Spleen (tissue), 11 donors: ENCODE measurements around the gene ACHE. TPM values are rescaled to one million over a fixed set of nuclear protein-coding genes. Genes with fewer than 3 reads are reported as not detected.

Source experiments
- DNase-seq: peaks from one replicate; pipeline ENCODE4 v3.0.0-alpha.2; 2020
- H3K27ac ChIP-seq, 8 donors: fragments of 200-600 bp; sonication (generic) in 7 of 8; 1 replicate in 4 of 8; 2 replicates in 4 of 8; pipeline versions ENCODE4 v1.5.0 to v1.8.0; 2016 to 2021; ENCODE audit warnings: inconsistent platforms in 4 of 8, mild to moderate bottlenecking in 4 of 8, moderate library complexity in 1 of 8
- H3K27me3 ChIP-seq, 7 donors: fragments of 200-600 bp; sonication (generic) in 6 of 7; replicated peaks in 1 of 7; 1 replicate in 4 of 7; 2 replicates in 3 of 7; pipeline versions ENCODE4 v1.5.0 to v1.8.0; 2016 to 2021; ENCODE audit warnings: inconsistent platforms in 3 of 7, mild to moderate bottlenecking in 1 of 7
- H3K36me3 ChIP-seq, 6 donors: fragments of 200-600 bp; sonication (generic) in 5 of 6; 1 replicate in 4 of 6; 2 replicates in 2 of 6; pipeline versions ENCODE4 v1.5.0 to v1.8.0; 2016 to 2021; ENCODE audit warnings: inconsistent platforms in 2 of 6
- H3K4me1 ChIP-seq, 6 donors: fragments of 200-600 bp; sonication (generic) in 5 of 6; 1 replicate in 3 of 6; 2 replicates in 3 of 6; pipeline versions ENCODE4 v1.5.0 to v1.8.0; 2016 to 2021; ENCODE audit warnings: inconsistent platforms in 3 of 6
- H3K4me3 ChIP-seq, 8 donors: fragments of 200-600 bp; sonication (generic) in 7 of 8; 1 replicate in 4 of 8; 2 replicates in 4 of 8; pipeline versions ENCODE4 v1.5.0 to v1.8.0; 2016 to 2021; ENCODE audit warnings: inconsistent platforms in 4 of 8, mild to moderate bottlenecking in 4 of 8, moderate library complexity in 2 of 8
- H3K9me3 ChIP-seq, 8 donors: fragments of 200-600 bp; sonication (generic) in 7 of 8; 1 replicate in 4 of 8; 2 replicates in 4 of 8; pipeline versions ENCODE4 v1.5.0 to v1.8.0; 2016 to 2021; ENCODE audit warnings: inconsistent platforms in 4 of 8
- CTCF ChIP-seq, 11 experiments: fragments of 200-600 bp in 7 of 11; fragments of 450-650 bp in 4 of 11; sonication (generic) in 4 of 11; IDR thresholded peaks in 8 of 11; conservative IDR thresholded peaks in 3 of 11; 1 replicate in 7 of 11; 2 replicates in 4 of 11; pipeline versions ENCODE4 v1.4.0 to v1.8.0; 2016 to 2021; ENCODE audit warnings: antibody characterized with exemption in 11 of 11, inconsistent platforms in 4 of 11, mild to moderate bottlenecking in 1 of 11
- POLR2A ChIP-seq, 3 donors: fragments of 450-650 bp; IDR thresholded peaks; one replicate each; pipeline ENCODE4 v1.5.1; 2017; ENCODE audit warnings: antibody characterized with exemption in 3 of 3, mild to moderate bottlenecking in 1 of 3
- POLR2AphosphoS5 ChIP-seq, 3 donors: sonication (generic); formaldehyde crosslinking; IDR thresholded peaks; one replicate each; pipeline ENCODE4 v1.5.1; 2017; ENCODE audit warnings: antibody characterized with exemption in 3 of 3
- whole genome bisulfite sequencing, 5 donors: extraction: QIAGEN DNeasy Blood & Tissue Kit in 3 of 5; methylation state at CpG; one replicate each; pipeline versions ENCODE4 v1.1.5 to v1.1.7; 2013 to 2018; 5-methylcytosine and 5-hydroxymethylcytosine counted together
- intact Hi-C: fragments of 100-400 bp; cut with DNase I; formaldehyde crosslinking; loops from one replicate; pipeline ENCODE4 v1.15.0; 2023; ENCODE audit warnings: low total_unique reads
- microRNA-seq, 3 donors: library from miRNA; unstranded; fragments of <30 nt; microRNA quantifications; one replicate each; pipeline versions ENCODE4 to v1.1.0, GENCODE V29; 2019 to 2020
- polyA plus RNA-seq, 3 donors: library from polyadenylated mRNA; stranded (reverse); fragments of 200-250 nt; gene quantifications; one replicate each; pipeline ENCODE4 v1.2.1, GENCODE V29; 2013
- small RNA-seq, 4 donors: library from RNA; depleted of rRNA; stranded (forward); fragments of <200 nt; gene quantifications; one replicate each; pipeline ENCODE3, GENCODE V24; 2016
- total RNA-seq, 7 donors: library from RNA; depleted of rRNA in 3 of 7; stranded (reverse); fragments of >200 nt in 3 of 7; fragmentation: NEBNext Ultra II Directional in 4 of 7; extraction: Animal tissue kit (Norgen Biotek cat#: 25700) in 4 of 7; gene quantifications; one replicate each; pipeline versions ENCODE4 v1.1.0 to v1.2.1, GENCODE V29; 2016 to 2021
- donor health status: healthy with polysubstance abuse.
- donor health status: DM: no; HTN: no; CAD: no; lungs with moderate emphysema.
- donor health status: DM: no; HTN: no; CAD: no.
- donor health status: Bipolar disorder and iron deficiency.
- donor health status: healthy.
- donor health status: DM: no; HTN: no; CAD: no.
- donor health status: DM: yes; HTN: yes; CAD: no.

Gene ACHE
- total and polyA plus RNA-seq, 10 donors: 2.0 to 10.8 (median 3.8) TPM

GRCh38 chr7:100847360-100847759 lies 48.3 kb downstream of the ACHE start:
- H3K27me3 ChIP-seq: no peaks in the 10 kb centered on the region
- H3K4me3 ChIP-seq: no peak overlapping the region
- DNase-seq: no peak
- 93 to 96% (median 95%) methylated on average over 4 of the region's 4 CpGs for whole genome bisulfite sequencing, 5 donors
- no peak overlapping the region for H3K27ac ChIP-seq
- no peaks in the 10 kb centered on the region for H3K9me3 ChIP-seq
- peaks cover 7 to 14% (median 10%) of the 10 kb centered on the region in 6 donors for H3K4me1 ChIP-seq
- intact Hi-C loops: no loop called here
- TF ChIP-seq CTCF (IDR thresholded peaks at IDR 0.05 in 8 of 11, conservative IDR thresholded peaks at IDR 0.05 in 3 of 11): no peak
- TF ChIP-seq POLR2AphosphoS5 (IDR thresholded peaks at IDR 0.05): no peak
- TF ChIP-seq POLR2A (IDR thresholded peaks at IDR 0.05): no peak
- H3K36me3 ChIP-seq: no peaks in the 10 kb centered on the region

GRCh38 chr7:100840470-100841100 lies 55.1 kb downstream of the ACHE start:
- no peak for TF ChIP-seq POLR2AphosphoS5 (IDR thresholded peaks at IDR 0.05)
- Histone ChIP-seq H3K27me3 (no peaks in the 10 kb centered on the region), H3K9me3 (no peaks in the 10 kb centered on the region), H3K36me3 (no peaks in the 10 kb centered on the region), H3K4me3 (no peak overlapping the region), H3K27ac (peak overlapping the region in 1 of 8 donors; percentile 2), H3K4me1 (peaks cover 8 to 26% (median 20%) of the 10 kb centered on the region in 6 donors)
- intact Hi-C loops: no loop called here
- 71 to 87% (median 77%) methylated on average over 8 of the region's 8 CpGs for WGBS, 5 donors
- DNase-seq: peak; percentile 10

Small RNAs within 50 kb of the gene (microRNA-seq; reads per million reads assigned to microRNA genes)
- gene MIR6875: 0 reads per million in 3 donors

Small RNAs within 50 kb of the gene (small RNA-seq; reads per million reads assigned to genes)
- 0 reads per million in 4 donors for gene RN7SL549P
- 0 reads per million in 4 donors for gene RPS29P15

Other genes with a start within 250 kb of the ACHE start
- gene ACTL6B, start 239.4 kb downstream of the ACHE start, total RNA-seq: not detected
- not detected for gene ACTL6B, start 239.4 kb downstream of the ACHE start, polyA plus RNA-seq
- gene GNB2, start 222.1 kb downstream of the ACHE start, total RNA-seq: 100 to 1,000 TPM; 207 to 342 (median 270) TPM
- 100 to 1,000 TPM; 104 to 195 (median 121) TPM for gene GNB2, start 222.1 kb downstream of the ACHE start, polyA plus RNA-seq
- 100 to 1,000 TPM in 1 of 7 donors, 10 to 100 TPM in 6; 35.3 to 102 (median 71.5) TPM for gene GIGYF1, start 201.6 kb downstream of the ACHE start, total RNA-seq
- 10 to 100 TPM; 15.4 to 56.2 (median 36.0) TPM for gene GIGYF1, start 201.6 kb downstream of the ACHE start, polyA plus RNA-seq
- 10 to 100 TPM; 14.9 to 22.8 (median 17.2) TPM for gene POP7, start 189.8 kb downstream of the ACHE start, total RNA-seq
- gene POP7, start 189.8 kb downstream of the ACHE start, polyA plus RNA-seq: 10 to 100 TPM; 30.6 to 39.1 (median 38.2) TPM
- gene EPO, start 175.4 kb downstream of the ACHE start, total RNA-seq: under 1 TPM in 1 of 7 donors, not detected in 6; 0.42 TPM
- under 1 TPM; 0.06 to 0.26 (median 0.13) TPM for gene EPO, start 175.4 kb downstream of the ACHE start, polyA plus RNA-seq
- gene ZAN, start 162.3 kb downstream of the ACHE start, total RNA-seq: not detected
- gene ZAN, start 162.3 kb downstream of the ACHE start, polyA plus RNA-seq: under 1 TPM in 1 of 3 donors, not detected in 2; under 0.01 TPM
- gene EPHB4, start 68.4 kb downstream of the ACHE start, total RNA-seq: 100 to 1,000 TPM in 5 of 7 donors, 10 to 100 TPM in 2; 82.9 to 157 (median 109) TPM
- 10 to 100 TPM; 14.8 to 34.7 (median 21.4) TPM for gene EPHB4, start 68.4 kb downstream of the ACHE start, polyA plus RNA-seq
- gene SLC12A9, start 43.2 kb downstream of the ACHE start, total RNA-seq: 100 to 1,000 TPM in 1 of 7 donors, 10 to 100 TPM in 6; 34.4 to 109 (median 55.7) TPM
- 10 to 100 TPM; 17.0 to 48.4 (median 39.3) TPM for gene SLC12A9, start 43.2 kb downstream of the ACHE start, polyA plus RNA-seq
- gene TRIP6, start 28.5 kb downstream of the ACHE start, total RNA-seq: 10 to 100 TPM; 17.6 to 30.2 (median 22.2) TPM
- gene TRIP6, start 28.5 kb downstream of the ACHE start, polyA plus RNA-seq: 10 to 100 TPM; 12.4 to 22.4 (median 14.8) TPM
- 100 to 1,000 TPM in 4 of 7 donors, 10 to 100 TPM in 3; 67.0 to 160 (median 132) TPM for gene SRRT, start 20.8 kb downstream of the ACHE start, total RNA-seq
- gene SRRT, start 20.8 kb downstream of the ACHE start, polyA plus RNA-seq: 100 to 1,000 TPM in 1 of 3 donors, 10 to 100 TPM in 2; 54.7 to 104 (median 92.6) TPM
- 1 to 10 TPM; 1.3 to 5.6 (median 2.8) TPM for gene UFSP1, start 6.2 kb downstream of the ACHE start, total RNA-seq
- 1 to 10 TPM; 4.2 to 6.9 (median 5.1) TPM for gene UFSP1, start 6.2 kb downstream of the ACHE start, polyA plus RNA-seq
- under 1 TPM; 0.07 to 0.73 (median 0.30) TPM for gene MUC3A, start 53.6 kb upstream of the ACHE start, total RNA-seq
- gene MUC3A, start 53.6 kb upstream of the ACHE start, polyA plus RNA-seq: under 1 TPM; 0.17 to 0.29 (median 0.27) TPM
- gene MUC12, start 73.7 kb upstream of the ACHE start, total RNA-seq: under 1 TPM in 5 of 7 donors, not detected in 2; 0.07 to 0.89 (median 0.57) TPM
- gene MUC12, start 73.7 kb upstream of the ACHE start, polyA plus RNA-seq: 1 to 10 TPM in 2 of 3 donors, under 1 TPM in 1; 0.90 to 1.7 (median 1.3) TPM
- gene MUC17, start 124.2 kb upstream of the ACHE start, total RNA-seq: not detected
- gene MUC17, start 124.2 kb upstream of the ACHE start, polyA plus RNA-seq: not detected
- 10 to 100 TPM; 34.9 to 82.2 (median 52.2) TPM for gene TRIM56, start 189.6 kb upstream of the ACHE start, total RNA-seq
- 10 to 100 TPM in 1 of 3 donors, 1 to 10 TPM in 2; 5.0 to 16.0 (median 6.3) TPM for gene TRIM56, start 189.6 kb upstream of the ACHE start, polyA plus RNA-seq
- 10 to 100 TPM in 3 of 7 donors, 1 to 10 TPM in 4; 2.3 to 46.4 (median 8.0) TPM for gene SERPINE1, start 231.2 kb upstream of the ACHE start, total RNA-seq
- 1 to 10 TPM; 2.2 to 4.6 (median 2.6) TPM for gene SERPINE1, start 231.2 kb upstream of the ACHE start, polyA plus RNA-seq